ENCODE data around the gene SLU7. TPM values are rescaled to one million over a fixed set of nuclear protein-coding genes. Genes with fewer than 3 reads are reported as not detected.

SLU7 gene
- total RNA-seq, 1 donor from 2014 or later: 48.5 TPM

GRCh38 chr5:160442824-160443431, 24.0 kb upstream of the SLU7 start:
- peaks cover 6% of the 10 kb centered on the region for H3K4me1 Mint-ChIP-seq
- no peak overlapping the region for H2AFZ ChIP-seq (replicated peaks)

GRCh38 chr5:160441311-160441781, 22.5 kb upstream of the SLU7 start:
- Histone ChIP-seq H3K4me1 (no peaks in the 10 kb centered on the region), H3K36me3 (no peaks in the 10 kb centered on the region), H4K20me1 (ENCODE audit: low read depth) (no peaks in the 10 kb centered on the region), H3K4me2 (no peak overlapping the region), H3K9me3 (ENCODE audit: low read depth) (no peaks in the 10 kb centered on the region), H3K79me2 (ENCODE audit: low read depth) (no peaks in the 10 kb centered on the region), H3K27me3 (peaks cover 10% of the 10 kb centered on the region), H3K4me3 (no peak overlapping the region), H3F3A (ENCODE audit: low read depth) (peaks cover 6% of the 10 kb centered on the region), H2AFZ (replicated peaks) (no peak overlapping the region), H3K27ac (no peak overlapping the region), H3K9ac (no peak overlapping the region)
- DNase-seq (ENCODE audit: low spot score): no peak
- no peak overlapping the region for H3K27ac Mint-ChIP-seq
- peaks cover 4% of the 10 kb centered on the region for H3K27me3 Mint-ChIP-seq (ENCODE audit: insufficient read depth, low read depth)
- no peaks in the 10 kb centered on the region for H3K9me3 Mint-ChIP-seq
- peaks cover 6% of the 10 kb centered on the region for H3K4me1 Mint-ChIP-seq
- no peak overlapping the region for H3K4me3 Mint-ChIP-seq
- TF ChIP-seq EZH2phosphoT487 (IDR thresholded peaks at IDR 0.05) (no peak), EZH2 (IDR thresholded peaks at IDR 0.05) (no peak), CTCF (IDR thresholded peaks at IDR 0.05) (no peak)
- H3K36me3 Mint-ChIP-seq: no peaks in the 10 kb centered on the region

More at GRCh38 chr5:160442824-160443431, 24.0 kb upstream of the SLU7 start:
- no peak overlapping the region for H3K27ac Mint-ChIP-seq
- Histone ChIP-seq H3K4me3 (no peak overlapping the region), H3K4me1 (no peaks in the 10 kb centered on the region), H3K27me3 (peaks cover 10% of the 10 kb centered on the region), H3K79me2 (ENCODE audit: low read depth) (no peaks in the 10 kb centered on the region), H3K27ac (no peak overlapping the region), H3K4me2 (no peak overlapping the region), H3K9ac (no peak overlapping the region), H3K36me3 (no peaks in the 10 kb centered on the region), H4K20me1 (ENCODE audit: low read depth) (no peaks in the 10 kb centered on the region), H3K9me3 (ENCODE audit: low read depth) (no peaks in the 10 kb centered on the region), H3F3A (ENCODE audit: low read depth) (peaks cover 6% of the 10 kb centered on the region)
- no peak for TF ChIP-seq EZH2 (IDR thresholded peaks at IDR 0.05)
- TF ChIP-seq EZH2phosphoT487 (IDR thresholded peaks at IDR 0.05): no peak
- no peak for TF ChIP-seq CTCF (IDR thresholded peaks at IDR 0.05)
- H3K36me3 Mint-ChIP-seq: no peaks in the 10 kb centered on the region
- no peaks in the 10 kb centered on the region for H3K9me3 Mint-ChIP-seq
- DNase-seq (ENCODE audit: low spot score): no peak
- peaks cover 4% of the 10 kb centered on the region for H3K27me3 Mint-ChIP-seq (ENCODE audit: insufficient read depth, low read depth)
- H3K4me3 Mint-ChIP-seq: no peak overlapping the region

GRCh38 chr5:160439205-160439600, 20.3 kb upstream of the SLU7 start:
- no peaks in the 10 kb centered on the region for H3K9me3 Mint-ChIP-seq
- no peaks in the 10 kb centered on the region for H4K20me1 ChIP-seq (ENCODE audit: low read depth)
- peaks cover 13% of the 10 kb centered on the region for H3K4me1 Mint-ChIP-seq
- peak overlapping the region; percentile 39 for H3K4me3 ChIP-seq
- peaks cover 7% of the 10 kb centered on the region for H3F3A ChIP-seq (ENCODE audit: low read depth)
- no peak overlapping the region for H3K9ac ChIP-seq
- H3K36me3 Mint-ChIP-seq: no peaks in the 10 kb centered on the region
- peak overlapping the region; percentile 17 for H3K4me3 Mint-ChIP-seq
- TF ChIP-seq CTCF (IDR thresholded peaks at IDR 0.05) (peak; percentile 90), EZH2phosphoT487 (IDR thresholded peaks at IDR 0.05) (no peak)
- peak; percentile 75 for DNase-seq (ENCODE audit: low spot score)
- H3K4me1 ChIP-seq: peaks cover 4% of the 10 kb centered on the region
- H2AFZ ChIP-seq (replicated peaks): peak overlapping the region; percentile 89
- no peak overlapping the region for H3K27ac Mint-ChIP-seq
- peaks cover 10% of the 10 kb centered on the region for H3K27me3 ChIP-seq
- H3K4me2 ChIP-seq: peak overlapping the region; percentile 73
- no peak overlapping the region for H3K27ac ChIP-seq
- H3K36me3 ChIP-seq: no peaks in the 10 kb centered on the region
- peaks cover 4% of the 10 kb centered on the region for H3K27me3 Mint-ChIP-seq (ENCODE audit: insufficient read depth, low read depth)
- no peaks in the 10 kb centered on the region for H3K9me3 ChIP-seq (ENCODE audit: low read depth)
- no peaks in the 10 kb centered on the region for H3K79me2 ChIP-seq (ENCODE audit: low read depth)
